ENCODE data around the gene CHN2.

GRCh38 chr7:29432721-29433120 lies 238.1 kb downstream of the CHN2 start:
- TF ChIP-seq CTCF (IDR thresholded peaks at IDR 0.05; ENCODE audit: insufficient read depth, low read length, poor library complexity, severe bottlenecking) (no peak), EZH2phosphoT487 (conservative IDR thresholded peaks at IDR 0.05; ENCODE audit: low read length) (no peak)
